ENCODE results near the gene DYNLT2. TPM values are rescaled to one million over a fixed set of nuclear protein-coding genes. Genes with fewer than 3 reads are reported as not detected.
A peak's percentile ranks its signal among the peaks of the same experiment; 100 is the strongest.

Gene DYNLT2
- total and polyA plus RNA-seq, 2 of the 13 experiments (the other 11 are each of a cell fraction or from before 2014, with no cell fraction given), result 2.1 to 4.3 TPM

GRCh38 chr6:169725125-169726048 is 26.0 kb downstream of the DYNLT2 start (continued):
- TF ChIP-seq ZSCAN5A (CRISPR knock-in tag; IDR thresholded peaks at IDR 0.05; ENCODE audit: borderline replicate concordance) (peak; percentile 46; the same call in 1 of the 2 replicates), EP300 (IDR thresholded peaks at IDR 0.05; ENCODE audit: low read depth in 2 of 2, low read length in 2 of 2) (peak; percentile 83 to 90; a peak in 3 of 4 replicates), EP300 (CRISPR knock-in tag; IDR thresholded peaks at IDR 0.05; ENCODE audit: borderline replicate concordance) (peak; percentile 75), ZBTB26 (CRISPR knock-in tag; IDR thresholded peaks at IDR 0.05; ENCODE audit: borderline replicate concordance) (no peak), TMF1 (CRISPR knock-in tag; IDR thresholded peaks at IDR 0.05; ENCODE audit: low read depth) (no peak), LRRFIP1 (CRISPR knock-in tag; conservative IDR thresholded peaks at IDR 0.05) (0 out of 2 replicates have a peak, but pooled peaks have one; percentile 24), ZNF605 (CRISPR knock-in tag; IDR thresholded peaks at IDR 0.05) (peak; percentile 94; the same call in 1 of the 2 replicates), MZF1 (CRISPR knock-in tag; IDR thresholded peaks at IDR 0.05; ENCODE audit: borderline replicate concordance) (no peak), ZNF777 (CRISPR knock-in tag; IDR thresholded peaks at IDR 0.05) (peak; percentile 87), ZMYM4 (CRISPR knock-in tag; IDR thresholded peaks at IDR 0.05) (no peak; the same call in none of the 2 replicates), NFKBIZ (CRISPR knock-in tag; IDR thresholded peaks at IDR 0.05) (no peak; the same call in 1 of the 2 replicates), TIGD3 (CRISPR knock-in tag; IDR thresholded peaks at IDR 0.05; ENCODE audit: borderline replicate concordance) (no peak), MBNL3 (CRISPR knock-in tag; conservative IDR thresholded peaks at IDR 0.05) (no peak), AKNA (CRISPR knock-in tag; IDR thresholded peaks at IDR 0.05; ENCODE audit: borderline replicate concordance) (peak; percentile 50; the same call in 1 of the 2 replicates), BRD4 (CRISPR knock-in tag; IDR thresholded peaks at IDR 0.05) (no peak), RXRB (CRISPR knock-in tag; IDR thresholded peaks at IDR 0.05; ENCODE audit: borderline replicate concordance) (peak; percentile 76)

Measured in HepG2 (cell line).